NCI-H446 treated with DMSO at 0.1 percent for 48 hours (cell line): ENCODE data around the gene ZFP90.
"Not testable (repeated sequence)": the region's sequence is repeated elsewhere in the genome, so short reads cannot be mapped to it uniquely, and the experiment has no call there.

Experiments used
- DNase-seq: peaks from one replicate; lab custom pipeline; 2025; lab: John Stamatoyannopoulos, UW

The ZFP90 gene

DNA sequence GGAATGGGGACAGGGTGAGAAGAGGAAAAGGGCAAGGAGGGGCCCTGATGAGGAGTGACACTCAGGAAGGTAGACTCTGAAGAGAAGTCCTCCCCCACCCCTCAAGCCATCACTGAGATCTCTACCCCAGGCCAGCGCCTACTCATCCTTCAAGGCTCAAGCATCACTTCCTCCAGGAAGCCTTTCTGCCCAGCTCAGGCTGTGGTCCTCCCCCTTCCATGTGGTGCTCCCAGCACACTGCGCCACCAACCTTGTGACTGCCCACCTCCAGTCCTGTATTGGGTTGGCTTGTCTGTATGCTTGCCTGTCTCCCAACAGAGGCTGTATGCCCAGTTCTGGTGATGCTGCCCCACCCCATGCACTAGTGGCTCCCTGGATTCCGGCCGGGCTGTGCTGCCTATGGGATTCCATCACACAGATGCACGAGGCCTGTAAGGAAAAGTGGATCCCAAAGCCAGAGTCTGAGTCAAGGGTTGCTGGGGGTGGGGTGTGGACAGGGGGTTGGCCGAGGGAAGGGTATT lies 19.8 kb upstream of the ZFP90 start:
- DNase-seq = no peak

DNA sequence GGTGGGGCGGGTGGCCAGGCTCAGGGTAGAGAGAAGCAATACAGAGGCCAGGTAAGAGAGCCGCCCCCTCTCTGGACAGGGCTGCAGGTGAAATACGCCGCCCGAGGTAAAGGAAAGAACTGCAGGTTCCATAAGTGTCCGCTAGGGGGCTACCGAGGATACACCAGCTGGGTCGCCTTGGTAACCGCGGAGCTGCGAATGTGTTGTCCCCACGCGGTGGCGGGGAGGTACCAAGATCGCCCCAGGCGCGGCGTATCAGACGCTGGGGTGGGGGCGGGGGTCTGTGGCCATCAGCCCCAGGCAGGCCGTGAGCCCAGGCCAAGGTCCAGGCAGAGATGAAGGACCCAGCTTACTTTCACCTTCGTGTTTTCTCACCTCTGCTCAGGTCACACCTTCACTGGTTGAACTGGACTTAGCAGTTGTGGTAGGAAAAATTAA lies 18.4 kb upstream of the ZFP90 start:
- peak; percentile 25 for DNase-seq

DNA sequence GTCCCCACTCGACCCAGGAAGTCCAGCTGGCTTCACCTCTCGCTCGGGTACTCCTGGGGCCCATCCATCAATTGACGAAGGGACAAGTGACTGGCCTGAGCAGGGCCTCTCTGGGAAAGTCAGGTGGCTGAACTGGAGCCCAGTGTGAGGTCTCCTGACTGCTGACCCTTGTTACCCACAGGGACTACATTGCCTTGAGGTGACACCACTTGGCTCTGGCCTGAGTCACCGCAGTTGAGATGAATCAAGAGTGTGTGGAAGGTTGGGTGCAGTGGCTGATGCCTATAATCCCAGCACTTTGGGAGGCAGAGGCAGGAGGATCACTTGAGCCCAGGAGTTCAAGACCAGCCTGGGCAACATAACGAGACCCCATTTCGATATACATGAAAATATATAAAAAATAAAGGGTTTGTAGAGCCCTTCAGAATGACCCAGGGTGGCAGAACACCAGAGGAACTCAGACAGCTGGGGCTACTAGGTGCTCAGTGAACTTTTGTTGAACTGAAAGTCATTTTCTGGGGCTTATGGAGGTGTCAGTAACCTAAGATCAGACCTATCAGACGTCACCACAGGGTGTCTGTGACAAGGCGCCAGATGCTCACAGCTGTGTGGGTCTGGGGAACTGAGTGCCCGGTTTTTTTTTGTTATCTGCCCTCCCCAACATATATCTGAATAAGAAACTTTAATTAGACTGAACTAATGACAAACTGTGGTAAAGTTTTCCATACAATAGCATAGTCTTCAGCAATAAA lies 14.8 kb upstream of the ZFP90 start:
- no peak for DNase-seq

DNA sequence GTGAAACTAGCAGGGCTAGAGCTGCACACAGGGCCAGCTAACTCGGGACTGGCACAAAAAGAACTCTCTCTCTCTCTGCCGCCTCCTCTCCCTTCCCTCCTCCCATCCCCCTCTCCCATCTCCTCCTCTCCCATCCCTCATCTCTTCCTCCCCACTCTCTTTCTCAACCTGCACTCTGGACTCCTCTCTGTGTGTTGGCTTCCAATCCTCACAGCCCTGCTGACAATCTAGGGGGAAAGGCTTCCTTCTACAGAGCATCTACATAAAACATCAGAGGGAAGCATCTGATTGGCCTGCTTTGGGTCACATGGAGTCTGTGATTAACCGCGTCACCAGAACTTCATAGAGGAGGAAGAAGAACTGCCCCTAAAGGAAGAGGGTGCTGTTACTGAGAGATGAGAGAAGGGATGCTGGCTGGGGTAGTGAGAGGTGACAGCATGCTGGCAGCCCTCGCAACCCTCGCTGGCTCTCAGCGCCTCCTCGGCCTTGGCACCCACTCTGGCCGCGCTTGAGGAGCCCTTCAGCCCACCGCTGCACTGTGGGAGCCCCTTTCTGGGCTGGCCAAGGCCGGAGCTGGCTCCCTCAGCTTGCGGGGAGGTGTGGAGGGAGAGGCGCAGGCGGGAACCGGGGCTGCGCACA lies 12.8 kb upstream of the ZFP90 start:
- DNase-seq = no peak

DNA sequence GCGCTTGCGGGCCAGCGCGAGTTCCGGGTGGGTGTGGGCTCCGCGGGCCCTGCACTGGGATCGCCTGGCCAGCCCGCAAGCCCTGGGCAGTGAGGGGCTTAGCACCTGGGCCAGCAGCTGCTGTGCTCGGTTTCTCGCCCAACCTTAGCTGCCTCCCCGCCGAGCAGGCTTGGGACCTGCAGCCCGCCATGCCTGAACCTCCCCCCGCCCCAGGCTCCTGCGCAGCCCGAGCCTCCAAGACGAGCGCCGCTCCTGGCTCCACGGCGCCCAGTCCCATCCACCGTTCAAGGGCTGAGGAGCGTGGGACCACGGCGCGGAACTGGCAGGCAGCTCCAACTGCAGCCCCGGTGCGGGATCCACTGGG lies 12.3 kb upstream of the ZFP90 start:
- no peak for DNase-seq

DNA sequence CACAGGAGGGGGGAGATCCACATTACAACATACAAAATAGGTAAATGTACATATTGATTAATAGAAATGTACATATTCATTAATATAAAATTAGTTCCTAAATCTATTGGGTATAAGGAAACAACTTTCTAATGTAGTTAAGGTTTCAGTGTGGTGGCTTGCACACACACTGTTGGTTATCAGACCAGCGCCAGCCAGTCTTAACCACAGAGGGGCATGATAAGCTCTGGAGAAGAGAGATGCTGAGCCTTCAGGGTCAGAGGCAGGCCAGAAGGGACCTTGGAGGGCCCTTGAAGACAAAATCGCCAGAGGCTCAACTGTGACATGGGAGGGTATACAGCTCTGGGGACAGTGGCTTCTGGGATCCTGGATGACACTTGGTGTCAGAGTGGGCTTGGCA lies 10.9 kb upstream of the ZFP90 start:
- DNase-seq = no peak

DNA sequence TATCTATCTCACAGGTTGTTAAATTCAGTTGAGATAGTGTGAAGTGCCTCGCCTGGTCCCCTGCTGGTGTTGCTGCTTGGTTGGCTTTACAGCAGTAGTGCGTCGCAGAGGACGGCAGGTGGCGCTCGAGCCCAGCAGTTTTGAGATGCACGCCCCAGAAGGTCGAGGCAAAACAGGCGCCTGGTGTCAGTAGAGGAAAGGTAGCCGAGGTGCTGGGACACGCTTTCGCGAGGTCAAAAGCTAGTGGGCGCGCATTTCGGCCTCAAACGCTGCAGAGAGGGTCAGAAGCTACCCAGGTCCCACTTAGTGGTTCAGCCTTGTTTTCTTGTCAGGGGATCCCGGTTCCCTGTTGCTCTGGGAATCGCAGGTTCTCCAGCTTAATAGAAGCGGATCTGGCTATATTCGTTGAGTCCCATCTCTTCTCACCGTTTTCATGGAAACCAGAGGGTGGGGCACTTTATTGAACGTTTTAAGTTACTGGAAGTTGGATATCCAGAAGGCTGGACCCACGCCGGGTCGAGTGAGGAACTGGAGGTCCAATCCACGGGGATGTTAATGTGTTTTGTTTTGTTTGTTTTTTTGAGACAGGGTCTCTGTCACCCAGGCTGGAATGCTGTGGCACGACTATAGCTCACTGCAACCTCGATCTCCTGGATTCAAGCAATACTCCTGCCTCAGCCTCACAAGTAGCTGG lies 10.3 kb upstream of the ZFP90 start:
- DNase-seq = peak; percentile 5

DNA sequence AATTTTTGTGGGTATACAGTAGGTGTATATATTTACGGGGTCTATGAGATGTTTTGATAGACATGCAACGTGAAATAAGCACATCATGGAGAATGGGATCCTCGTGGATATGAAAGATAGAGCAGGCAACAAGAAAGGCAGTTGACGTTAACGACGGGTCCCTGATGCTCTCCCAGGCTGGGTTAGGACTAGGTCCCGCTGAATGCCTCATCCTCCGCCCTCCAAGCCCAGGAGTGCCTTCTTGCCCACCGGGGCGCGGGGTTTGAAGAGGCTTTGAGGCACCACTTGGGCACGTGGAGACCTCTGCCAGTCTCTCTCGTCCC lies 9.5 kb upstream of the ZFP90 start:
- no peak for DNase-seq

DNA sequence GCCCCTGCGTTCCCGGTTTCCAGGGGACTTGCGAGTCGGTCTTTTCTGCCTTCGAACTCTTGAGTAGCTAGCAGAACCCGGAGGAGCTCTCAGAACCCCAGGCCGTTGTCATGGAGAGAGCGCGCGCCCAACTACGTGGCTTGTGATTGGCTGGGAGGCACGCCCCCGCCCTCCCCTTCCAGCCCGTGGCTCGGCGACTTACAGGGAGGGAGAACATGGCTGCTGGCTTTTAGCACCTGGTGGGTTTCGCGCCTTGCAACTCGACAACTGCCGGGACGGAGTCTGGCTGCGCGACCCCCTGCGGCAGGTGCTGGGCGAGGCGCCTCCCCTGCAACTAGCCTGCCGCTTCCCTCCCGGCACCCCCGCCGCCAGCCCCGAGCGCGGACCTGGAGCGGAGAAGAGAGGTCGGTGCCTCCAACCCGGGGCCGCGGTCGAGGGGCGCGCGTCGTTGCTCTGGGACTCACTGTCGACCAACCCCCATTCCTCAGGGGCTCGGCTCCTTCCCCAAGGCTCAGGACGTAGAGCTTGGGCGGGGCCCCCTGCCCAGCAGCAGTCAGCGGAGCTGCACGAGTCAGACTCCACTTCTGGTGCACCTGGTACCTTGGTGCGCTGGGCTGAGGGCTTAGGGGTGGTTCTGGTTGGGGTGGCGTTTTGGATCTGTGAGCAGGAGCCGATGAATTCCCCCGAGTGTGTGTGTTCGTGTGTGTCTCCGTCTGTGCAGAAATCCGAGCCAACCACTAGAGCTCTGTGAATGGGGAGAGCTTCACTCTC lies 9.0 kb upstream of the ZFP90 start:
- peak; percentile 59 for DNase-seq

DNA sequence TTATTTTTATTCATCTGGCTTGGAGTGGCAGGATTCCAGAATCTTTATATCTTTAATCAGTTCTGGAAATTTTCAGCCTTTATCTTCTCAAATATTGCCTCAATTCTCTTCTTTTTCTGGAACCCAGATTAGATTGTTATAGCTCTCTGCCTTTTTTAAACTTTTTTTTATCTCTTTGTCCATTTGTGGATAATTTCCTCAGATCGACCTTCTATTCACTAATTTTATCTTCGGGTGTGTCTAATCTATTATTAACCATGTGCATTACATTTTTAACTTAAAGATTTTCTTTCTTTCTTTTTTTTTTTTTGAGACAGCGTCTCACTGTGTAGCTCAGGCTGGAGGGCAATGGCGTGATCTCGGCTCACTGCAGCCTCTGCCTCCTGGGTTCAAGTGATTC lies 5.2 kb upstream of the ZFP90 start:
- DNase-seq = no peak

DNA sequence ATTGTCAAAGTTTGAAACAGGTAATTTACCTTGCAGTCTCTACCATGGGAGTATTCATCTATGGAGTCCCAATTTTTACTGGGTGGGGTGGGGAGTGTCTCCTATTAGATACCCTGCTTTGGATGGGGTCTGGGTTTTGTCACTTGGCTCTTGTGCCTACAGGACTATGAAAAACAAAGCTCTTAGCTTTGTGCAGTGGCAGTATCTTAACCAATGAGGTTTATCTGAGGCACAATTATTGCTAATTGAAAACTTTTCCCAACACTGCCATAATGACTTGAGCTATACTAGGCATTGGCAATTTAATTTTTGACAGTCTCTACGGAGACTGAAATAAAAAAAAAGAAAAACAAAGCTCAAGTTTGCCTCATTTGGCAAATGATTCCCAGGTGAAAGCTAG lies 3.8 kb upstream of the ZFP90 start:
- no peak for DNase-seq

DNA sequence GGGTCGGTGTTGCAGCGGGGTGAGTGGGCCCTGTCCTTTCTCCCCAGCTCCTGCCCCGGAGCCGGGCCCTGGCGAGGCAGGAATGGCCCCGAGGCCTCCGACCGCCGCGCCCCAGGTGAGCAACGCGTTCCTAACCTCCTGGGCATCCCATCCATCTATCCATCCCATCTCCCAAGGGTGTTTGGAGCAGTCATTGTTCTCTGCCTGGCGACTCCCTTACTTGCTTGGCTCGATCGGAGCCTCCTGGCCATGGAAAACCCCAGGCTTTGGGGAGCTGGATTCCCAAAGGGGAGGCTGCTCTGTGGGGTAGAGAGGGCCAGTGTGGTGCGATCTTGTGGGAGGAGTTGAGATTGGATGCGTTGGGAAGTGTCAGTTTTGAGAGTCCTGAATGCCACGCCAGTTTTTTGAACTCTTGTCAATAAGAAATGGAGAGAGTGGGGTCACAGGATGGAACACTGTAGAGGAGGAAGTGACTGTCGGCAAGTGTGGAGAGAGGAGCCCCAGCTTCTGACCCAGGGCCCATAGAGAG lies 684 bp downstream of the ZFP90 start:
- DNase-seq = no peak

DNA sequence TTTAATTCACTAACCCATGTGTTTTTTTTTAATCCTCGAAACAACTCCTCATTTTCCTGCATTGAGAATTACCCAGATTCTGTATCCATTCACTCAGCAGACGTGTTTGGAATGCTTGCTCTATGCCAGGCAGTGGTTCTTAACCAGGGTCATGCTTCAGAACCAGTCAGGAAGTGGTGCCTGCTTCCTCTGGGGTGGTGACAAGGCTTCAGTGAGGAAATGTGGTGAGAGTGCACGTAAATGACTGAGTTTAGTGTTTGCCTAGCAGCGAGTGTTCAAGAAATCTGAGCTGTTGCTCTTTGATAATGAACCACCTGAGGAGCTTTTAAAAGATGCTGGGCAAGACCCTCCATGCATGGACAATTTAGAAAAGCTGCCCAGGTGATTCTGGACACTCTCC lies 9.9 kb downstream of the ZFP90 start:
- DNase-seq = no peak

DNA sequence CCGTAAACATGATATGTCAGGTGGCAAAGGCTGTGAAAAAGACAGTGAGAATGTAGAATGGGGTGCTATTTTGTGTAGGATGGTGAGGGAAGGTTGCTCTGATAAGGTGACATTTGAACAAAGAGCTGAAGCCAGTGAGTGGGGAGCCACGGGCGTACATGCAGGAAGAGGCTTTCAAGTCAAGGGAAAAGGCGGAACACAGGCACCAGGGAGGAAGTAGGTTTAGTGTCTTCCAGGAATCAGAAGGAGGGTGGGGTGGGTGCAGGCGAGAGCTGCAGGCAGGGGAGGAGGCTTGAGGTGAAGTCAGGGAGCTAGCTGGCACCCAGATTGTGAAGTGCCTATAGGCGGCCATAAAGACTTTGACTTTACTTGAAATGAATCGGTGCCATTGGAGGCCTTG lies 14.1 kb downstream of the ZFP90 start:
- no peak for DNase-seq

DNA sequence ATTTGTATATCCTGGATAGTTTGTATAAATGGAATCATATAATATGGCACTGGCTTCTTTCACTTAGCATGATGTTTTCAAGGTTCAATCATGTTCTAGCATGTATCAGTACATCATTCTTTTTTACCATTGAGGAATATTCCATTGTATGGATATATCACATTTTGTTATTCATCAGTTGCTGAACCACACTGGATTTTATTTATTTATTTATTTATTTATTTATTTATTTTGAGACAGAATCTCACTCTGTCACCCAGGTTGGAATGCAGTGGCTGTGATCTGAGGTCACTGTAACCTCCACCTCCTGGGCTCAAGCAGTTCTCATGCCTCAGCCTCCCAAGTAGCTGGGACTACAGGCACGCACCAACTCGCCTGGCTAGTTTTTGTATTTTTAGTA lies 21.2 kb downstream of the ZFP90 start:
- not testable (repeated sequence) for DNase-seq

DNA sequence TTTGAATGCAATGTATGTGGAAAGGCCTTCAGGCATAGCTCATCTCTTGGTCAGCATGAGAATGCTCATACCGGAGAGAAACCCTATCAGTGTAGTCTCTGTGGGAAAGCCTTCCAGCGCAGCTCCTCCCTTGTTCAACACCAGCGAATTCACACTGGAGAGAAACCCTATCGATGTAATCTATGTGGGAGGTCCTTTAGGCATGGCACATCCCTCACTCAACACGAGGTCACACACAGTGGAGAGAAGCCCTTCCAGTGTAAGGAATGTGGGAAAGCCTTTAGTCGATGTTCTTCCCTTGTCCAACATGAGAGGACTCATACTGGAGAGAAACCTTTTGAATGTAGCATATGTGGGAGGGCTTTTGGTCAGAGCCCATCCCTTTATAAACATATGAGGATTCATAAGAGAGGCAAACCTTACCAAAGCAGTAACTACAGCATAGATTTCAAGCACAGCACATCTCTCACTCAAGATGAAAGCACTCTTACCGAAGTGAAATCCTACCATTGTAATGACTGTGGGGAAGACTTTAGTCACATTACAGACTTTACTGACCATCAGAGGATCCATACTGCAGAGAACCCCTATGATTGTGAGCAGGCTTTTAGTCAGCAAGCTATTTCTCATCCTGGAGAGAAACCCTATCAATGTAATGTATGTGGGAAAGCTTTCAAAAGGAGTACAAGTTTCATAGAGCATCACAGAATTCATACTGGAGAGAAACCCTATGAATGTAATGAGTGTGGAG lies 24.7 kb downstream of the ZFP90 start:
- no peak for DNase-seq

DNA sequence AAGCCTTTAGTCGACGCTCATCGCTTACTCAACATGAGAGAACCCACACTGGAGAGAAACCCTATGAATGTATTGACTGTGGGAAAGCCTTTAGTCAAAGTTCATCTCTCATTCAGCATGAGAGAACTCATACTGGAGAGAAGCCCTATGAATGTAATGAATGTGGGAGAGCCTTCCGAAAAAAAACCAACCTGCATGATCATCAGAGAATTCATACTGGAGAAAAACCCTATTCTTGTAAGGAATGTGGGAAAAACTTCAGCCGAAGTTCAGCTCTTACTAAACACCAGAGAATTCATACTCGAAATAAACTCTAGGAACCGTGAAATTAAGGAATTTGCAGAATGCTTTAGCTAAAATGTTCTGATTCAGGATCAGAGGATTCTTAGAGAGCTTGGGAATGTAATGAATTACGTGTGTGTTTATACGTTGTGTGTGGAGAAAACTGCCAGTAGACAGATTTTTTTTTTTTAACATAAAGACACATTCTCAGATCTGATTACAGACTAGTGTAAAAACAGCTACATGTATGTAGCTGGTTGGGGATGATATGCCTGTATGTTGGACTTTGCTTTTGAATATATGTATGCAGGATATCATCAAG lies 25.4 kb downstream of the ZFP90 start:
- no peak for DNase-seq

DNA sequence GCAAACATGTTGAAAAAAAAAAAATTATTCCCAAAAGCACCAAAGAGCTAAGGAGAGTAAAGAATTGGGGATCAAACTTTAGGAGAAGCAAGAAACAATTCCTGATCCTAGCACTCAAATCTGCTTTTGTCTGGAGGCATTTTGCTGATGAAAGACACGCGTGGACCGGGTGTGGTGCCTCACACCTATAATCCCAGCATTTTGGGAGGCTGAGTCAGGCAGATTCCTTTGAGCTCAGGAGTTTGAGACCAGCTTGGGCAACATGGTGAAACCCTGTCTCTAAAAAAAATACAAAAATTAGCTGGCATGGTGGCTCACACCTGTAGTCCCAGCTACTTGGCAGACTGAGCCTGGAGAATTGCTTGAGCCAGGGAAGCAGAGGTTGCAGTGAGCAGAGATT lies 35.4 kb downstream of the ZFP90 start:
- DNase-seq = no peak

DNA sequence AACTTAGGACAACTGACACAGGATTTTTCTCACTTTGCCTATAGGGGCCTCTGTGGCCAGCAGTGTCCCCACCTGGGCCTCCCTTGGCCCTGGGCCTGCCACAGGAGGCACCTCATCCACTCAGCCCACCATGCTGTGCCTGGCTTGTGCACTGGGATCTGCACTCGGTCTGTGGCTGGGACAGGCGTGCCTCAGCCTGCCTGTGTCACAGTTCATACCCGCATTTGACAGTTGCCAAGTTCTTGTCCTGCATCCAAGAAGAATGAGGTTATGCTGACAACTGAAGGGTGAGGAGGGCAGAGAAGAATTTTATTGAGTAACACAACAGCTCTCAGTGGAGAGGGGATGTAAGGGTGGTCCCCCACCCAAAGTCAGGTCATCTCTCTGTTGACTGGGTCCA lies 36.0 kb downstream of the ZFP90 start:
- DNase-seq = no peak

DNA sequence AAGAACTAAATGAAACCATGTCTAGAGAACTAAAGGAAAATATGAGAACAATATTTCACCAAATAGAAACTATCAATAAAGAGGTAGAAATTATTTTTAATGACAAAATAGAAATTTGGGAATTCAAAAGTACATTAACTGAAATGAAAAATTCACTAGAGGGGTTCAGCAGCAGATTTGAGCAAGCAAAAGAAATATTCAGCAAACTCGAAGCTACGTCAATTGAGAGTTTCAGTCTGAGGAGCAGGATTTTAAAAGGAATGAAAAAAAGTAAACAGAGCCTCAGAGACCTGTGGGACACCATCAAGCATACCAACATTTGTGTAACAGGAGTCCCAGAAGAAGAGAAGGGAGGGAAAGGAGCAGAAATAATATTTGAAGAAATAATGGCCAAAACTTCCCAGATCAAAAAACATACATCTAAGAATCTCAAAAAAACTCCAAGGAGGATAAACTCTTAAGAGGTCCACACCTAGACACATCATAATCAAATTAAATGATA lies 38.3 kb downstream of the ZFP90 start:
- no peak for DNase-seq
